GM20000 (cell line): Measurements from ENCODE around the gene CARD10.

Source experiments
- DNase-seq: peaks from one replicate; pipeline ENCODE4 v3.0.0; 2012; ENCODE audit warnings: low spot score
- CTCF ChIP-seq: IDR thresholded peaks from 2 replicates; pipeline ENCODE4 v1.5.1; 2012; ENCODE audit warnings: mild to moderate bottlenecking, control low read depth; ENCODE audit errors: extremely low read depth, missing control alignments

The CARD10 gene

GRCh38 chr22:37510091-37510490 is 9.1 kb downstream of the CARD10 start:
- DNase-seq = no peak
- no peak for TF ChIP-seq CTCF

- no peak for DNase-seq
- TF ChIP-seq CTCF = no peak
These were observed 10.0 kb downstream of the CARD10 start for GRCh38 chr22:37509059-37509860.

GRCh38 chr22:37508431-37508992 is 10.7 kb downstream of the CARD10 start:
- no peak for DNase-seq
- TF ChIP-seq CTCF = no peak

- DNase-seq = no peak
- TF ChIP-seq CTCF = no peak
These were observed 11.5 kb downstream of the CARD10 start for GRCh38 chr22:37507731-37508130.

- no peak for TF ChIP-seq CTCF
- no peak for DNase-seq
These were observed 13.2 kb downstream of the CARD10 start for GRCh38 chr22:37505989-37506388.

GRCh38 chr22:37505565-37505964 is 13.7 kb downstream of the CARD10 start:
- no peak for DNase-seq
- TF ChIP-seq CTCF = no peak

- no peak for DNase-seq
- no peak for TF ChIP-seq CTCF
These were observed 14.3 kb downstream of the CARD10 start for GRCh38 chr22:37504964-37505363.
